SU-DHL-6 (cell line): ENCODE measurements around the gene BTBD1.

Experiments used
- EZH2phosphoT487 ChIP-seq: fragments of 200-600 bp; sonication (generic), shearing (Covaris generic); conservative IDR thresholded peaks from 2 replicates; pipeline ENCODE4 v1.6.1; 2018; ENCODE audit warnings: mild to moderate bottlenecking, antibody characterized with exemption, low read length, moderate library complexity, mixed read lengths
- TF ChIP-seq, protein P1 (sequence below): fragments of 200-600 bp; sonication (generic); IDR thresholded peaks from one replicate; pipeline ENCODE4 v1.5.1; 2017; ENCODE audit warnings: antibody characterized with exemption, mild to moderate bottlenecking, low read length, moderate library complexity; ENCODE audit not compliant: insufficient read depth, poor library complexity, severe bottlenecking

GRCh38 chr15:82971218-82971984, 95.7 kb downstream of the BTBD1 start:
- TF ChIP-seq, protein P1, sequence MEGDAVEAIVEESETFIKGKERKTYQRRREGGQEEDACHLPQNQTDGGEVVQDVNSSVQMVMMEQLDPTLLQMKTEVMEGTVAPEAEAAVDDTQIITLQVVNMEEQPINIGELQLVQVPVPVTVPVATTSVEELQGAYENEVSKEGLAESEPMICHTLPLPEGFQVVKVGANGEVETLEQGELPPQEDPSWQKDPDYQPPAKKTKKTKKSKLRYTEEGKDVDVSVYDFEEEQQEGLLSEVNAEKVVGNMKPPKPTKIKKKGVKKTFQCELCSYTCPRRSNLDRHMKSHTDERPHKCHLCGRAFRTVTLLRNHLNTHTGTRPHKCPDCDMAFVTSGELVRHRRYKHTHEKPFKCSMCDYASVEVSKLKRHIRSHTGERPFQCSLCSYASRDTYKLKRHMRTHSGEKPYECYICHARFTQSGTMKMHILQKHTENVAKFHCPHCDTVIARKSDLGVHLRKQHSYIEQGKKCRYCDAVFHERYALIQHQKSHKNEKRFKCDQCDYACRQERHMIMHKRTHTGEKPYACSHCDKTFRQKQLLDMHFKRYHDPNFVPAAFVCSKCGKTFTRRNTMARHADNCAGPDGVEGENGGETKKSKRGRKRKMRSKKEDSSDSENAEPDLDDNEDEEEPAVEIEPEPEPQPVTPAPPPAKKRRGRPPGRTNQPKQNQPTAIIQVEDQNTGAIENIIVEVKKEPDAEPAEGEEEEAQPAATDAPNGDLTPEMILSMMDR = no peak
- TF ChIP-seq EZH2phosphoT487 = no peak
